HepG2 (cell line): ENCODE data around the gene TEX30. TPM values are rescaled to one million over a fixed set of nuclear protein-coding genes. Genes with fewer than 3 reads are reported as not detected.

ENCODE experiments used
- ARNT2 ChIP-seq: sonication (generic); formaldehyde crosslinking; IDR thresholded peaks from 2 replicates; pipeline ENCODE4 v1.8.0; 2022; ENCODE audit warnings: mild to moderate bottlenecking, low read depth, missing genetic modification reagents, moderate library complexity
- HNRNPLL ChIP-seq: fragments of 200-400 bp; formaldehyde crosslinking; IDR thresholded peaks from 2 replicates; pipeline ENCODE4 v1.6.1; 2017; ENCODE audit warnings: mild to moderate bottlenecking, low read depth, low read length; ENCODE audit not compliant: poor library complexity, severe bottlenecking
- NFAT5 ChIP-seq: sonication (generic); formaldehyde crosslinking; IDR thresholded peaks from 2 replicates; pipeline ENCODE4 v1.4.0; 2020; ENCODE audit warnings: missing genetic modification reagents
- ZBTB8A ChIP-seq: sonication (generic); formaldehyde crosslinking; IDR thresholded peaks from 2 replicates; pipeline ENCODE4 v1.4.0; 2020; ENCODE audit warnings: mild to moderate bottlenecking, low read depth, missing genetic modification reagents, borderline replicate concordance
- ZNF224 ChIP-seq: sonication (generic); formaldehyde crosslinking; IDR thresholded peaks from 2 replicates; pipeline ENCODE4 v1.5.0; 2020; ENCODE audit warnings: mild to moderate bottlenecking, missing genetic modification reagents
- polyA plus RNA-seq, 8 experiments: library from polyadenylated mRNA; depleted of rRNA in 3 of 8; stranded (reverse) in 7 of 8; unstranded in 1 of 8; fragments of >200 nt; fragmentation: Illumina TruSeq in 4 of 8; extraction: Trizol in 4 of 8; gene quantifications; 2 replicates each; pipeline versions ENCODE4 v1.2.1 to v1.2.3, GENCODE V29; 2011 to 2016; ENCODE audit warnings: low read depth in 4 of 8, missing spikeins in 1 of 8, mixed read lengths in 1 of 8; ENCODE audit not compliant: insufficient read depth in 1 of 8
- total RNA-seq, 5 experiments: library from RNA; depleted of rRNA; stranded (reverse); fragments of >200 nt; fragmentation: Illumina TruSeq; extraction: Trizol; gene quantifications; 2 replicates each; pipeline ENCODE4 v1.2.3, GENCODE V29; 2016; ENCODE audit warnings: low read depth in 1 of 5

The TEX30 gene
- total and polyA plus RNA-seq, 2 of the 13 experiments (the other 11 are each of a cell fraction or from before 2014, with no cell fraction given) = 0.60 to 1.2 TPM

GRCh38 chr13:102798581-102799425 lies 25.2 kb upstream of the TEX30 start, which contains the start of the genes BIVM and POGLUT2 (continued):
- TF ChIP-seq NFAT5 = no peak
- TF ChIP-seq ZNF224 (CRISPR knock-in tag) = peak; percentile 59; the same call in 1 of the 2 replicates
- TF ChIP-seq ZBTB8A (CRISPR knock-in tag) = 0 out of 2 replicates have a peak, but pooled peaks have one; percentile 40
- TF ChIP-seq HNRNPLL = peak; percentile 25
- TF ChIP-seq ARNT2 (CRISPR knock-in tag) = no peak
